H1 (cell line): ENCODE data around the gene ATP1A3. TPM values are rescaled to one million over a fixed set of nuclear protein-coding genes. Genes with fewer than 3 reads are reported as not detected.

Experiments used
- CTCF ChIA-PET: fragments of 300-600 bp; sonication (Branson Sonifier 250); formaldehyde crosslinking; loops from one replicate; lab custom pipeline; 2021; ENCODE audit not compliant: partially characterized antibody; lab: Charles Lee
- POLR2A ChIA-PET: fragments of 300-600 bp; sonication (Branson Sonifier 250); formaldehyde crosslinking; loops from one replicate; lab custom pipeline; 2021; ENCODE audit warnings: inconsistent platforms; ENCODE audit not compliant: partially characterized antibody; lab: Charles Lee
- DNase-seq, 2 experiments: peaks; one replicate each; pipeline versions ENCODE4 v3.0.0 to v3.0.0-alpha.2; 2010 to 2022; ENCODE audit warnings: low spot score in 2 of 2, low read depth in 1 of 2, mixed read lengths in 1 of 2
- FAIRE-seq: peaks from 2 replicates; lab custom pipeline; 2011; peaks lifted over from hg19 to GRCh38; lab: Jason Lieb, UNC
- H2AFZ ChIP-seq: 2 replicates; pipeline ENCODE4 v1.8.1; 2012; ENCODE audit warnings: low read length, inconsistent platforms
- H2AK5ac ChIP-seq: 2 replicates; pipeline ENCODE4 v1.6.1; 2013; ENCODE audit warnings: low read depth, low read length
- H2BK120ac ChIP-seq: replicated peaks from 2 replicates; pipeline ENCODE3; 2013; ENCODE audit warnings: low read depth, low read length, inconsistent platforms
- H2BK12ac ChIP-seq: 2 replicates; pipeline ENCODE4 v1.6.1; 2013; ENCODE audit warnings: low read depth, low read length
- H2BK15ac ChIP-seq: 2 replicates; pipeline ENCODE4 v1.6.1; 2013; ENCODE audit warnings: low read length
- H2BK20ac ChIP-seq: 2 replicates; pipeline ENCODE4 v1.6.1; 2013; ENCODE audit warnings: low read length
- H2BK5ac ChIP-seq: 2 replicates; pipeline ENCODE4 v1.6.1; 2013; ENCODE audit warnings: low read depth, low read length
- H3K14ac ChIP-seq: 2 replicates; pipeline ENCODE4 v1.6.1; 2013; ENCODE audit warnings: inconsistent platforms; ENCODE audit not compliant: insufficient read length
- H3K18ac ChIP-seq: 2 replicates; pipeline ENCODE4 v1.6.1; 2013; ENCODE audit warnings: low read length; ENCODE audit errors: extremely low read depth
- H3K23ac ChIP-seq: 2 replicates; pipeline ENCODE4 v1.6.1; 2013; ENCODE audit warnings: inconsistent platforms; ENCODE audit not compliant: insufficient read length
- H3K23me2 ChIP-seq: 2 replicates; pipeline ENCODE4 v1.6.1; 2013; ENCODE audit warnings: low read depth, low read length
- H3K27ac ChIP-seq: 2 replicates; pipeline ENCODE4 v1.6.1; 2011; ENCODE audit warnings: low read depth, low read length, inconsistent platforms
- H3K27me3 ChIP-seq, 4 experiments: replicated peaks in 1 of 4; 1 replicate in 1 of 4; 2 replicates in 3 of 4; pipeline versions ENCODE4 v1.6.1 to v1.8.1; 2011 to 2013; ENCODE audit warnings: low read length in 3 of 4, mild to moderate bottlenecking in 3 of 4, inconsistent platforms in 2 of 4, mixed read lengths in 2 of 4, moderate library complexity in 1 of 4; ENCODE audit not compliant: control insufficient read depth in 3 of 4, insufficient read depth in 3 of 4; ENCODE audit errors: extremely low read depth in 1 of 4
- H3K36me3 ChIP-seq, 4 experiments: 2 replicates each; pipeline versions ENCODE4 v1.6.1 to v1.8.1; 2011 to 2013; ENCODE audit warnings: mild to moderate bottlenecking in 4 of 4, low read length in 3 of 4, moderate library complexity in 2 of 4, control low read depth in 1 of 4, inconsistent platforms in 1 of 4; ENCODE audit not compliant: insufficient read depth in 4 of 4, control insufficient read depth in 2 of 4
- H3K4ac ChIP-seq: replicated peaks from 2 replicates; pipeline ENCODE3; 2013; ENCODE audit warnings: low read length, low read depth, mixed read lengths, inconsistent platforms; ENCODE audit not compliant: insufficient read length
- H3K4me1 ChIP-seq, 4 experiments: replicated peaks in 1 of 4; 1 replicate in 1 of 4; 2 replicates in 3 of 4; pipeline versions ENCODE4 v1.6.1 to v1.8.1; 2011 to 2013; ENCODE audit warnings: low read length in 3 of 4, inconsistent platforms in 2 of 4, mixed read lengths in 1 of 4; ENCODE audit not compliant: insufficient read depth in 4 of 4, control insufficient read depth in 3 of 4
- H3K4me2 ChIP-seq, 2 experiments: 2 replicates each; pipeline versions ENCODE4 v1.6.1 to v1.8.1; 2011 to 2013; ENCODE audit warnings: low read depth in 2 of 2, low read length in 2 of 2, control low read depth in 1 of 2, inconsistent platforms in 1 of 2, mild to moderate bottlenecking in 1 of 2; ENCODE audit not compliant: insufficient read depth in 1 of 2
- H3K4me3 ChIP-seq, 4 experiments: fragments of 200-600, 300-600 bp in 1 of 4; sonication (generic), shearing (Covaris generic), sonication (Bioruptor Twin) in 1 of 4; 2 replicates each; pipeline versions ENCODE4 v1.5.1 to v1.8.1; 2011 to 2016; ENCODE audit warnings: low read length in 4 of 4, low read depth in 3 of 4, control low read depth in 2 of 4, inconsistent platforms in 2 of 4, mild to moderate bottlenecking in 2 of 4, mixed read lengths in 1 of 4, moderate library complexity in 1 of 4; ENCODE audit not compliant: insufficient read depth in 2 of 4; ENCODE audit errors: extremely low read depth in 1 of 4
- H3K56ac ChIP-seq: replicated peaks from 2 replicates; pipeline ENCODE3; 2013; ENCODE audit warnings: low read depth, mild to moderate bottlenecking, mixed read lengths, low read length, inconsistent platforms; ENCODE audit not compliant: insufficient read length
- H3K79me1 ChIP-seq: 2 replicates; pipeline ENCODE4 v1.6.1; 2013; ENCODE audit warnings: low read depth, low read length, control low read depth
- H3K79me2 ChIP-seq, 2 experiments: 2 replicates each; pipeline versions ENCODE4 v1.6.1 to v1.8.1; 2012 to 2013; ENCODE audit warnings: low read length in 2 of 2, mild to moderate bottlenecking in 2 of 2, inconsistent platforms in 1 of 2; ENCODE audit not compliant: insufficient read depth in 2 of 2, control insufficient read depth in 1 of 2
- H3K9ac ChIP-seq, 4 experiments: replicated peaks in 1 of 4; 1 replicate in 1 of 4; 2 replicates in 3 of 4; pipeline versions ENCODE4 v1.6.1 to v1.8.1; 2011 to 2013; ENCODE audit warnings: low read depth in 3 of 4, low read length in 3 of 4, control low read depth in 2 of 4, mild to moderate bottlenecking in 2 of 4, moderate library complexity in 2 of 4, inconsistent platforms in 1 of 4; ENCODE audit errors: extremely low read depth in 1 of 4
- H3K9me3 ChIP-seq, 2 experiments: 2 replicates each; pipeline versions ENCODE4 v1.6.1 to v1.8.1; 2012 to 2013; ENCODE audit warnings: mild to moderate bottlenecking in 2 of 2, moderate library complexity in 2 of 2, control low read depth in 1 of 2, inconsistent platforms in 1 of 2, low read depth in 1 of 2, low read length in 1 of 2, mixed read lengths in 1 of 2; ENCODE audit not compliant: insufficient read depth in 2 of 2
- H4K20me1 ChIP-seq, 2 experiments: replicated peaks in 1 of 2; 2 replicates each; pipeline versions ENCODE3 to v1.8.1; 2011 to 2013; ENCODE audit warnings: inconsistent platforms in 2 of 2, low read length in 2 of 2, mild to moderate bottlenecking in 1 of 2; ENCODE audit not compliant: insufficient read depth in 2 of 2, control insufficient read depth in 1 of 2
- H4K5ac ChIP-seq: 2 replicates; pipeline ENCODE4 v1.6.1; 2013; ENCODE audit warnings: low read length, low read depth, mixed read lengths, inconsistent platforms; ENCODE audit not compliant: insufficient read length
- H4K8ac ChIP-seq: 2 replicates; pipeline ENCODE4 v1.8.0; 2013; ENCODE audit warnings: mild to moderate bottlenecking, moderate library complexity, low read length, inconsistent platforms; ENCODE audit not compliant: insufficient read depth; ENCODE audit errors: extremely low read depth
- H4K91ac ChIP-seq: replicated peaks from 2 replicates; pipeline ENCODE3; 2013; ENCODE audit warnings: low read length, mixed read lengths, inconsistent platforms; ENCODE audit not compliant: insufficient read length
- CEBPB ChIP-seq: IDR thresholded peaks from 2 replicates; pipeline ENCODE4 v1.6.1; 2012; ENCODE audit warnings: low read depth, low read length
- CTBP2 ChIP-seq: IDR thresholded peaks from 2 replicates; pipeline ENCODE4 v1.7.0; 2011; ENCODE audit warnings: borderline replicate concordance, mild to moderate bottlenecking, moderate library complexity, mixed read lengths, low read length; ENCODE audit not compliant: insufficient read depth, insufficient read length
- HDAC2 ChIP-seq, 2 experiments: fragments of 300-600 bp in 1 of 2; sonication (generic) in 1 of 2; IDR thresholded peaks; 2 replicates each; pipeline ENCODE4 v1.6.1; 2011 to 2012; ENCODE audit warnings: low read depth in 2 of 2, low read length in 2 of 2, mild to moderate bottlenecking in 2 of 2, moderate library complexity in 2 of 2, borderline replicate concordance in 1 of 2, inconsistent platforms in 1 of 2
- KDM4A ChIP-seq: IDR thresholded peaks from one replicate; pipeline ENCODE4 v1.7.1; 2012; ENCODE audit warnings: low read depth, mild to moderate bottlenecking, moderate library complexity, low read length, inconsistent platforms; ENCODE audit not compliant: severe bottlenecking
- RNF2 ChIP-seq: fragments of 200-900, 300-1000 bp; sonication (generic); IDR thresholded peaks from 2 replicates; pipeline ENCODE4 v1.7.1; 2016; ENCODE audit warnings: borderline replicate concordance, low read depth, mild to moderate bottlenecking, antibody characterized with exemption, low read length; ENCODE audit not compliant: poor library complexity, severe bottlenecking; ENCODE audit errors: missing control alignments
- SIN3A ChIP-seq, 2 experiments: IDR thresholded peaks in 1 of 2; conservative IDR thresholded peaks in 1 of 2; 2 replicates each; pipeline ENCODE4 v1.6.1; 2011 to 2012; ENCODE audit warnings: low read length in 2 of 2, improper control_type of control experiment in 1 of 2, low read depth in 1 of 2, mild to moderate bottlenecking in 1 of 2
- SIRT6 ChIP-seq: IDR thresholded peaks from one replicate; pipeline ENCODE4 v1.7.1; 2012; ENCODE audit warnings: low read length, inconsistent platforms
- YY1 ChIP-seq: IDR thresholded peaks from 2 replicates; pipeline ENCODE4 v1.6.1; 2011; ENCODE audit warnings: low read depth, mild to moderate bottlenecking, low read length
- WGBS, 2 experiments: shearing (Covaris generic) in 1 of 2; methylation state at CpG; one replicate each; pipeline versions ENCODE4 v1.1.6 to v1.1.7; 2013 to 2015; ENCODE audit warnings: low lambda C conversion rate in 2 of 2, mixed read lengths in 2 of 2, inconsistent platforms in 1 of 2, low coverage in 1 of 2, missing lambda C conversion rate in 1 of 2; ENCODE audit not compliant: insufficient replicate concordance in 2 of 2, insufficient coverage in 1 of 2, insufficient read length in 1 of 2; ENCODE audit errors: extremely low coverage in 1 of 2, missing lambda C conversion rate in 1 of 2; 5-methylcytosine and 5-hydroxymethylcytosine counted together
- polyA plus RNA-seq, 7 experiments: library from polyadenylated mRNA; depleted of rRNA in 3 of 7; stranded (reverse) in 5 of 7; unstranded in 2 of 7; fragments of >200 nt in 5 of 7; fragments of 200-250 nt in 2 of 7; gene quantifications; 1 replicate in 5 of 7; 2 replicates in 1 of 7; 4 replicates in 1 of 7; pipeline versions ENCODE4 v1.2.1 to v1.2.3, GENCODE V29; 2011 to 2013; ENCODE audit warnings: missing spikeins in 2 of 7, mixed read lengths in 2 of 7
- total RNA-seq: library from RNA; stranded (reverse); fragmentation: NEBNext Ultra II Directional; extraction: Animal tissue kit (Norgen Biotek cat#: 25700); gene quantifications from 2 replicates; pipeline ENCODE4 v1.2.1, GENCODE V29; 2021
- TF ChIP-seq, protein P1 (sequence below): IDR thresholded peaks from 2 replicates; pipeline ENCODE4 v1.6.1; 2012; ENCODE audit warnings: inconsistent platforms

ATP1A3 gene
- total and polyA plus RNA-seq, 2 of the 8 experiments (the other 6 are each of a cell fraction or from before 2014, with no cell fraction given): 11.1 to 41.2 TPM

DNA sequence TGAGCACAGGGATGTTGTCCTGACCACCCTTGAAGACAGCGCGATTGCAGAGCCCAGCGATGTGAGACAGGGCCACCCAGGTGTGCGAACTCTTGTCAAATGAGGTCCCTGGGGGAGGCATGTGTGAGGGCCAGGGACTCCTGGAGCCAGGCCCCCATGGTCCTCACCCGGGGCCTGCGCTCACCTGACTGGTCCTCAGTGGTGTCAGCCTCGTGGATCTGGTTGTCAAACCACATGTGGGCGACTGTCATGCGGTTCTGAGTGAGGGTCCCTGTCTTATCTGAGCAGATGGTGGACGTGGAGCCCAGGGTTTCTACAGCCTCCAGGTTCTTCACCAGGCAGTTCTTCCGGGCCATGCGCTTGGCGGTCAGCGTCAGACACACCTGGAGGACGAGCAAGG, 12.3 kb downstream of the ATP1A3 start:
- FAIRE-seq (no peak), DNase-seq (no peak)
- no peak overlapping the region for H4K91ac ChIP-seq
- H2AK5ac ChIP-seq: no peak overlapping the region
- no peak overlapping the region for H3K14ac ChIP-seq
- no peaks in the 10 kb centered on the region for H3K27me3 ChIP-seq
- H2BK12ac ChIP-seq: no peak overlapping the region
- H3K23ac ChIP-seq: no peak overlapping the region
- H3K9ac ChIP-seq: no peak overlapping the region
- H3K4me3 ChIP-seq: no peak overlapping the region
- ChIA-PET POLR2A (no interaction called here), CTCF (interaction anchor here (1.2 to 1.6 kb wide), 3 partner anchors 25 to 133 kb away, joined by 3 to 4 read pairs (median 3); no protein-coding TSS in a partner anchor)
- H3K79me1 ChIP-seq: no peaks in the 10 kb centered on the region
- no peak overlapping the region for H3K27ac ChIP-seq
- TF ChIP-seq SIN3A (conservative IDR thresholded peaks at IDR 0.05 in 1 of 2, IDR thresholded peaks at IDR 0.05 in 1 of 2; ENCODE audit: low read depth in 1 of 2, low read length in 2 of 2): no peak
- no peak for TF ChIP-seq KDM4A
- no peak for TF ChIP-seq CTBP2
- no peak for TF ChIP-seq RNF2
- TF ChIP-seq, protein P1, sequence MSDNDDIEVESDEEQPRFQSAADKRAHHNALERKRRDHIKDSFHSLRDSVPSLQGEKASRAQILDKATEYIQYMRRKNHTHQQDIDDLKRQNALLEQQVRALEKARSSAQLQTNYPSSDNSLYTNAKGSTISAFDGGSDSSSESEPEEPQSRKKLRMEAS: no peak
- no peak for TF ChIP-seq SIRT6
- TF ChIP-seq HDAC2 (IDR thresholded peaks at IDR 0.05; ENCODE audit: borderline replicate concordance in 1 of 2, low read depth in 2 of 2, low read length in 2 of 2): no peak
- TF ChIP-seq CEBPB: no peak
- TF ChIP-seq YY1: no peak
- no peak overlapping the region for H4K8ac ChIP-seq
- no peak overlapping the region for H2BK15ac ChIP-seq
- H3K4me1 ChIP-seq: no peaks in the 10 kb centered on the region
- no peaks in the 10 kb centered on the region for H3K9me3 ChIP-seq
- no peak overlapping the region for H3K18ac ChIP-seq
- no peaks in the 10 kb centered on the region for H4K20me1 ChIP-seq
- no peak overlapping the region for H3K4ac ChIP-seq
- no peak overlapping the region for H2BK20ac ChIP-seq
- H2BK5ac ChIP-seq: no peak overlapping the region
- H4K5ac ChIP-seq: no peak overlapping the region
- H2AFZ ChIP-seq: no peak overlapping the region
- H3K36me3 ChIP-seq: peaks cover 0 to 4% (median 3%) of the 10 kb centered on the region in 4 experiments; a peak in 4 of 8 replicates
- H2BK120ac ChIP-seq: no peak overlapping the region
- no peak overlapping the region for H3K4me2 ChIP-seq
- WGBS, 2 experiments: 87% methylated on average over 15 of the region's 15 CpGs; no CpG with 5 or more reads in 1 of the 2 experiments
- no peaks in the 10 kb centered on the region for H3K23me2 ChIP-seq
- H3K79me2 ChIP-seq: no peaks in the 10 kb centered on the region
- no peak overlapping the region for H3K56ac ChIP-seq
